AG04450 (cell line): ENCODE data around the gene EFCAB6. TPM values are rescaled to one million over a fixed set of nuclear protein-coding genes. Genes with fewer than 3 reads are reported as not detected.

Experiments used
- CTCF ChIA-PET: fragments of 300-600, 350-600 bp; formaldehyde crosslinking; extraction: SDS; loops from one replicate; lab custom pipeline; 2022; ENCODE audit warnings: antibody characterized with exemption, inconsistent platforms; lab: Charles Lee
- POLR2A ChIA-PET: fragments of 350-600 bp; formaldehyde crosslinking; extraction: SDS; loops from one replicate; lab custom pipeline; 2021; ENCODE audit warnings: antibody characterized with exemption, inconsistent platforms; lab: Yijun Ruan, JAX
- DNase-seq: peaks from one replicate; pipeline ENCODE4 v3.0.0-alpha.2; 2011; ENCODE audit warnings: low read depth, low spot score
- H3K27ac ChIP-seq: one replicate; pipeline ENCODE4 v1.5.1; 2012; ENCODE audit warnings: low read depth, low read length, control low read depth
- H3K27me3 ChIP-seq: one replicate; pipeline ENCODE4 v1.6.0; 2012; ENCODE audit warnings: low read length; ENCODE audit not compliant: control insufficient read depth, insufficient read depth
- H3K4me3 ChIP-seq: 2 replicates; pipeline ENCODE4 v1.5.1; 2011; ENCODE audit warnings: mild to moderate bottlenecking, low read depth, low read length, control low read depth
- H3K9me3 ChIP-seq: 2 replicates; pipeline ENCODE4 v1.5.1; 2012; ENCODE audit warnings: low read length; ENCODE audit not compliant: control insufficient read depth, insufficient read depth
- CTCF ChIP-seq: IDR thresholded peaks from 2 replicates; pipeline ENCODE4 v1.5.1; 2011; ENCODE audit warnings: low read depth, low read length, control low read depth, inconsistent platforms
- polyA plus RNA-seq: library from polyadenylated mRNA; depleted of rRNA; stranded (reverse); fragments of >200 nt; gene quantifications from 2 replicates; pipeline ENCODE4 v1.2.3, GENCODE V29; 2011

EFCAB6 gene
- polyA plus RNA-seq, 1 experiment: 1.4 TPM

- no peak overlapping the region for H3K27ac ChIP-seq
- no peaks in the 10 kb centered on the region; the same call in 1 of the 2 replicates for H3K9me3 ChIP-seq
- H3K27me3 ChIP-seq: no peaks in the 10 kb centered on the region
- DNase-seq: no peak
- ChIA-PET POLR2A (no interaction called here), CTCF (no interaction called here)
- TF ChIP-seq CTCF: no peak
- H3K4me3 ChIP-seq: no peak overlapping the region
Observed at GRCh38 chr22:43591380-43591779, 220.7 kb downstream of the EFCAB6 start.

GRCh38 chr22:43587574-43587973, 224.5 kb downstream of the EFCAB6 start:
- Histone ChIP-seq H3K27ac (no peak overlapping the region), H3K27me3 (no peaks in the 10 kb centered on the region), H3K4me3 (no peak overlapping the region), H3K9me3 (peaks cover 5% of the 10 kb centered on the region; the same call in 1 of the 2 replicates)
- ChIA-PET CTCF (no interaction called here), POLR2A (no interaction called here)
- TF ChIP-seq CTCF: no peak
- no peak for DNase-seq

- Histone ChIP-seq H3K9me3 (peaks cover 5% of the 10 kb centered on the region; the same call in 1 of the 2 replicates), H3K27ac (no peak overlapping the region), H3K27me3 (no peaks in the 10 kb centered on the region), H3K4me3 (no peak overlapping the region)
- POLR2A ChIA-PET: no interaction called here
- CTCF ChIA-PET: no interaction called here
- TF ChIP-seq CTCF: no peak
- DNase-seq: no peak
Observed at GRCh38 chr22:43583501-43583900, 228.6 kb downstream of the EFCAB6 start.

- no peak for TF ChIP-seq CTCF
- Histone ChIP-seq H3K4me3 (no peak overlapping the region), H3K27me3 (no peaks in the 10 kb centered on the region), H3K27ac (no peak overlapping the region), H3K9me3 (peaks cover 5% of the 10 kb centered on the region; the same call in 1 of the 2 replicates)
- no peak for DNase-seq
- ChIA-PET CTCF (no interaction called here), POLR2A (no interaction called here)
Observed at GRCh38 chr22:43582394-43582793, 229.7 kb downstream of the EFCAB6 start.

- Histone ChIP-seq H3K27ac (no peak overlapping the region), H3K27me3 (no peaks in the 10 kb centered on the region), H3K9me3 (0 out of 2 replicates have a peak, but pooled peaks cover 5% of the 10 kb centered on the region), H3K4me3 (no peak overlapping the region)
- ChIA-PET CTCF (no interaction called here), POLR2A (no interaction called here)
- DNase-seq: no peak
- TF ChIP-seq CTCF: no peak
Observed at GRCh38 chr22:43580271-43580750, 231.8 kb downstream of the EFCAB6 start.
